ENCODE results near the gene EMC7. TPM values are rescaled to one million over a fixed set of nuclear protein-coding genes. Genes with fewer than 3 reads are reported as not detected.

EMC7 gene
- total RNA-seq, result 10 to 100 TPM in 3 of 4 donors, 1 to 10 TPM in 1; 1.8 to 39.7 (median 24.5) TPM

GRCh38 chr15:34101366-34102174, at the start of gene EMC7, which contains the start of gene PGBD4:
Gene EMC7, minus strand, starts transcription at chr15:34101862. Its CDS starts 23 bp downstream, at chr15:34101839.
Gene PGBD4, plus strand, starts transcription at chr15:34102083. Its CDS starts 449 bp downstream, at chr15:34102532.
- peak within 1 kb of the TSS; percentile 87 to 94 (median 90) for H3K27ac ChIP-seq
- no peaks in the 10 kb centered on the region for H3K36me3 ChIP-seq
- 0 to 2% methylated on average over 13 to 46 of the region's 48 CpGs for WGBS, 2 donors (ENCODE audit: low coverage in 1 of 2)
- no peaks in the 10 kb centered on the region for H3K27me3 ChIP-seq
- H3K9me3 ChIP-seq, result no peaks in the 10 kb centered on the region
- in situ Hi-C loops (cut with MboI; ENCODE audit: low pct_ligation_motif_present in 1 of 4, low pct_unique_long_range_greater_than_20kb in 1 of 4, low sequenced_read_pairs in 3 of 4) (loop anchor here (5.0 to 25.0 kb wide), 5 partner anchors 89 to 261 kb away; partner anchors contain the start of genes EMC4 (in 3 of the 4) and LPCAT4 (in 1 of the 4)), intact Hi-C loops (cut with DNase I; ENCODE audit: low total_unique reads) (loop anchor here (5.0 to 10.0 kb wide), 2 partner anchors 121 to 243 kb away; partner anchors contain the start of genes NOP10 and NUTM1)
- peak within 1 kb of the TSS; percentile 61 to 89 (median 83) for H3K4me3 ChIP-seq
- H3K4me1 ChIP-seq, result peaks cover 6 to 27% (median 16%) of the 10 kb centered on the region in 4 donors
- peak; percentile 99 for DNase-seq
- TF ChIP-seq, protein P1, sequence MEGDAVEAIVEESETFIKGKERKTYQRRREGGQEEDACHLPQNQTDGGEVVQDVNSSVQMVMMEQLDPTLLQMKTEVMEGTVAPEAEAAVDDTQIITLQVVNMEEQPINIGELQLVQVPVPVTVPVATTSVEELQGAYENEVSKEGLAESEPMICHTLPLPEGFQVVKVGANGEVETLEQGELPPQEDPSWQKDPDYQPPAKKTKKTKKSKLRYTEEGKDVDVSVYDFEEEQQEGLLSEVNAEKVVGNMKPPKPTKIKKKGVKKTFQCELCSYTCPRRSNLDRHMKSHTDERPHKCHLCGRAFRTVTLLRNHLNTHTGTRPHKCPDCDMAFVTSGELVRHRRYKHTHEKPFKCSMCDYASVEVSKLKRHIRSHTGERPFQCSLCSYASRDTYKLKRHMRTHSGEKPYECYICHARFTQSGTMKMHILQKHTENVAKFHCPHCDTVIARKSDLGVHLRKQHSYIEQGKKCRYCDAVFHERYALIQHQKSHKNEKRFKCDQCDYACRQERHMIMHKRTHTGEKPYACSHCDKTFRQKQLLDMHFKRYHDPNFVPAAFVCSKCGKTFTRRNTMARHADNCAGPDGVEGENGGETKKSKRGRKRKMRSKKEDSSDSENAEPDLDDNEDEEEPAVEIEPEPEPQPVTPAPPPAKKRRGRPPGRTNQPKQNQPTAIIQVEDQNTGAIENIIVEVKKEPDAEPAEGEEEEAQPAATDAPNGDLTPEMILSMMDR (IDR thresholded peaks at IDR 0.05), result no peak
- TF ChIP-seq POLR2AphosphoS5 (IDR thresholded peaks at IDR 0.05) (peak; percentile 90 to 91 (median 91)), POLR2A (IDR thresholded peaks at IDR 0.05) (peak; percentile 91)

- TF ChIP-seq, protein P1 (IDR thresholded peaks at IDR 0.05), result no peak
- TF ChIP-seq EP300 (IDR thresholded peaks at IDR 0.05; ENCODE audit: low read depth) (no peak), POLR2A (IDR thresholded peaks at IDR 0.05) (no peak), POLR2AphosphoS5 (IDR thresholded peaks at IDR 0.05) (no peak)
- 65% methylated on average over 4 to 6 of the region's 6 CpGs for WGBS, 2 donors (ENCODE audit: low coverage in 1 of 2)
- in situ Hi-C loops (cut with MboI; ENCODE audit: low pct_ligation_motif_present in 1 of 4, low pct_unique_long_range_greater_than_20kb in 1 of 4, low sequenced_read_pairs in 3 of 4), result no loop called here
- peaks cover 0 to 45% (median 14%) of the 10 kb centered on the region in 4 donors for H3K36me3 ChIP-seq
- H3K27me3 ChIP-seq, result no peaks in the 10 kb centered on the region
- no peaks in the 10 kb centered on the region for H3K4me1 ChIP-seq
- no peak for DNase-seq
- no peak overlapping the region for H3K4me3 ChIP-seq
- intact Hi-C loops (cut with DNase I; ENCODE audit: low total_unique reads), result no loop called here
- H3K27ac ChIP-seq, result no peak overlapping the region
- no peaks in the 10 kb centered on the region for H3K9me3 ChIP-seq
Measured at GRCh38 chr15:34147371-34148140, 45.9 kb upstream of the EMC7 start.

- in situ Hi-C loops (cut with MboI; ENCODE audit: low pct_ligation_motif_present in 1 of 4, low pct_unique_long_range_greater_than_20kb in 1 of 4, low sequenced_read_pairs in 3 of 4), result no loop called here
Measured at GRCh38 chr15:34133511-34133910, 31.8 kb upstream of the EMC7 start.

More at GRCh38 chr15:34133511-34133910, 31.8 kb upstream of the EMC7 start:
- no peaks in the 10 kb centered on the region for H3K27me3 ChIP-seq
- 96 to 100% methylated on average over 1 of the region's 1 CpG for whole genome bisulfite sequencing, 2 donors (ENCODE audit: low coverage in 1 of 2)
- H3K4me3 ChIP-seq, result no peak overlapping the region
- H3K36me3 ChIP-seq, result no peaks in the 10 kb centered on the region
- no peaks in the 10 kb centered on the region for H3K4me1 ChIP-seq
- H3K9me3 ChIP-seq, result no peaks in the 10 kb centered on the region
- TF ChIP-seq POLR2A (IDR thresholded peaks at IDR 0.05) (no peak), EP300 (IDR thresholded peaks at IDR 0.05; ENCODE audit: low read depth) (no peak), POLR2AphosphoS5 (IDR thresholded peaks at IDR 0.05) (no peak)
- TF ChIP-seq, protein P1 (IDR thresholded peaks at IDR 0.05), result no peak
- no peak for DNase-seq
- H3K27ac ChIP-seq, result no peak overlapping the region
- intact Hi-C loops (cut with DNase I; ENCODE audit: low total_unique reads), result no loop called here
